ENCODE results near the gene TMPRSS9.
"Not testable (repeated sequence)": the region's sequence is repeated elsewhere in the genome, so short reads cannot be mapped to it uniquely, and the experiment has no call there.

TMPRSS9 gene

DNA sequence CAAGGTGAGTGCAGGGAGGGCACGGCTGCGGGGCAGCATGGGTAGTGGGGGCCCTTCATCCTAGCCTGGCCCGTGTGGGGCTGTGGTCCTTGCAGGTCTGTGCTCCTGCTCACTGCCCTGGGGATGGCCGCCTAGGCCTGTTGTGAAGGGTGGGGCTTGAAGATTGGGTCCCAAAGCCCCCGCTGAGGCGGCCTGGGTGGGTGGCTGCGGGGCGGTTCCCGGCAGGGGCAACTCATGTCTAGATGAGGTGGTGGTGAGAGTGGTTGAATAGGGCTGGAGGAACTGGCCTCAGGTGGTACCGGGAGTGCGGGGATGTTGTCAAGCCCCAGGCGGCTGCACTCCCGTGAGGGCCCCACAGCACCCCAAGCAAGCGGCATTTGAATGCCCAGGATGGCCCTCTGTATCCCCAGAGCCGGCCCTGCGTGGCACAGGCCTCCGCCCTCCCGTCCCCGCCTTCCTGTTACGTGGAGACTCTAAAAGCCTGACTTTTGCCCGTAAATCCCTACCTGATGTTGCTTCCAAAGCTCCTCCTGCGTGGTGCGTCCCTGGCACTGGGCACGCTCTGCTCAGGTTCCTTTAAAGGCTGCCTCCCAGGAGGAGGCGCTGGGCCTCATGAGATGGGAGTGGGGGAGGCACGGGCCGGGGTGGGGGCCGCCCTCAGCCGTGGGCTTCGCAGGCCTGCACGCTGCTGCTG, 16.6 kb upstream of the TMPRSS9 start:
- no peak for DNase-seq

- no peak for DNase-seq
These were observed 15.6 kb upstream of the TMPRSS9 start for GRCh38 chr19:2344381-2344870.

DNA sequence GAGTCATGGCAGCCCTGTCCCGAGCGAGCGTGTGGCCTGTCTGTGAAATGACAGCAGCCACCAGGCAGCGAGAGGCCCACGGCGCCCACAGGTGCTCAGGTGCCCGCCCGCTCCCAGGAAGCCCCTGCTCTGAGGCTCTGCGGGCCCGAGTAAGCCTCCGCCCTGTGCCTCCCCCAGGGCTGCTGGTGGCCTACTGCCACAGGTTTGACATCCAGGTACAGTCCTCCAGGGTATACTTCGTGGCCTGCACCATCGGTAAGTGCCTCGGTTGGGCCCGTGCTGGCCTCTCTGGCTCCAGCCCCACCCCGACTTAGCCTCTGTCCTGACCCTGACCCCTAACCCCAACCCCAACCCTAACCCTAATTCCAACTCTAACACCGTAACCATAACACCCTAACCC, 15.0 kb upstream of the TMPRSS9 start:
- DNase-seq: no peak

- no peak for DNase-seq
These were observed 14.0 kb upstream of the TMPRSS9 start for GRCh38 chr19:2345794-2346663.

DNA sequence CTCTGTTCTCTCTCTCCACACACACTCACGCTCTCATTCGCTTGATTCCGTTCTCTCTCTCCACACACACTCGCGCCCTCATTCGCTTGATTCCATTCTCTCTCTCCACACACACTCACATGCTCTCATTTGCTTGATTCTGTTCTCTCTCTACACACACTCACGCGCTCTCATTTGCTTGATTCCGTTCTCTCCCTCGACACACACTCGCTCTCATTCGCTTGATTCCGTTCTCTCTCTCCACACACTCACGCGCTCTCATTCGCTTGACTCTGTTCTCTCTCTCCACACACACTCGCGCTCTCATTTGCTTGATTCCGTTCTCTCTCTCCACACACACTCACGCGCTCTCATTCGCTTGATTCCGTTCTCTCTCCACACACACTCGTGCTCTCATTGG, 10.2 kb upstream of the TMPRSS9 start:
- not testable (repeated sequence) for DNase-seq

DNA sequence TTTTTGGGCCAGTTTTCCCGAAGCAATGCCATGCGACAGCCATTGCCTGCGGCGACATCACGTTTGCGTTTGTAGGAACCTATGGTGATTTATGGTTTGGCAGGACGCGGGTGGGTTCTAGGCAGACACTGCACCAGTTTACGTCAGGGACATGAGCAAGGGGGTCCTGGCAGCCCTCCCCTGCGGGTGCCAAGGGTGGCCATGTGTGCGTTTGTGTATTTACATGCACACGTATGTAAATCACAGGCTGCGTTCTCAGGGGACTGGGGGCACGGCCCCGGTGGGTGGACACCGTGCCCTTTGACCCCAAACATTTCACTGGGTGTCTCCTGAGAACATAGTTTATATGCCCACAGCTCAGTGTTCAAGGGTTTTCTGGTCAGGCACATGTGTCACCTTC, 9.4 kb upstream of the TMPRSS9 start:
- no peak for DNase-seq

GRCh38 chr19:2351591-2351990, 8.5 kb upstream of the TMPRSS9 start:
- DNase-seq: no peak

DNA sequence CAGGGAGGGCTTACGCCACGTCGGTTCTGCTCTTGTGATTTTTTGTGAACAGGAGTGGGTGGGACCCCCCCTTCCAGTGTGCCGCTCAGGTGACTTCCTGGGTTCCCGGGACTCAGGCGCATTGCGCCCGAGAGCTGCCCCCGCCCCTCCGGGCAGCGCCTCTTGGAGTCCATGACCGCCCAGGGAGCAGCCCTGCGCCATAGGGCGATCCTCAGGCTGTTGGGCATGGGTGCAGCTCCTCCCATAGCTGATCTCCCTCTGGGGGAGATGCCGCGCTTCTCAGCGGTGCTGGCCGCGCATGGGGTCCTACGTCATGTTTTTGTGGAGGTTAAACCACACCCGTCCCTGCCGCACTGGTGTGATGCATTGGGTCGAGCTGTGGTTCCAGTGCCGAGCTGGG, 7.9 kb upstream of the TMPRSS9 start:
- no peak for DNase-seq

GRCh38 chr19:2353159-2353886, 6.7 kb upstream of the TMPRSS9 start:
- DNase-seq: no peak

GRCh38 chr19:2353887-2354592, 6.0 kb upstream of the TMPRSS9 start:
- no peak for DNase-seq

DNA sequence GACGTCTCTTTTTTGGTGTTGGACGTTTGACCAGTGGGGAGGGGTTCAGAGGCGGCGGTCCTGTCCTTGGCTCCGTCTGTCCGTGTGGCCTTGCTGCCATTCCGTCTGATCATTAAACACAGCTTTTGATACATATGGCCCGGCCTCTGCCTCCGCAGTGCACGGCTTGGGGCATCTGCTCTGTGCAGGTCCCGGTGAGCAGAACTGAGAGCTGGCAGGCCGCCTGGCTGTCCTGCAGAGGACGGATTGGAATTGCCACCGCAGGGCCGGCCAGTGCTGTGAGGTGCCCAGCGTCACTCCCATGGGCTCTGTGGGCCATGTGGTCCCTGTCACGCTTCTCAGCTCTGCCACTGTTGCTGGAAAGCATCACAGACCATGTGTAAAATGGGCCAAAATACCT, 5.4 kb upstream of the TMPRSS9 start:
- DNase-seq: no peak

GRCh38 chr19:2355168-2356035, 4.7 kb upstream of the TMPRSS9 start:
- no peak for DNase-seq

- no peak for DNase-seq
These were observed 3.9 kb upstream of the TMPRSS9 start for GRCh38 chr19:2356036-2356646.

DNA sequence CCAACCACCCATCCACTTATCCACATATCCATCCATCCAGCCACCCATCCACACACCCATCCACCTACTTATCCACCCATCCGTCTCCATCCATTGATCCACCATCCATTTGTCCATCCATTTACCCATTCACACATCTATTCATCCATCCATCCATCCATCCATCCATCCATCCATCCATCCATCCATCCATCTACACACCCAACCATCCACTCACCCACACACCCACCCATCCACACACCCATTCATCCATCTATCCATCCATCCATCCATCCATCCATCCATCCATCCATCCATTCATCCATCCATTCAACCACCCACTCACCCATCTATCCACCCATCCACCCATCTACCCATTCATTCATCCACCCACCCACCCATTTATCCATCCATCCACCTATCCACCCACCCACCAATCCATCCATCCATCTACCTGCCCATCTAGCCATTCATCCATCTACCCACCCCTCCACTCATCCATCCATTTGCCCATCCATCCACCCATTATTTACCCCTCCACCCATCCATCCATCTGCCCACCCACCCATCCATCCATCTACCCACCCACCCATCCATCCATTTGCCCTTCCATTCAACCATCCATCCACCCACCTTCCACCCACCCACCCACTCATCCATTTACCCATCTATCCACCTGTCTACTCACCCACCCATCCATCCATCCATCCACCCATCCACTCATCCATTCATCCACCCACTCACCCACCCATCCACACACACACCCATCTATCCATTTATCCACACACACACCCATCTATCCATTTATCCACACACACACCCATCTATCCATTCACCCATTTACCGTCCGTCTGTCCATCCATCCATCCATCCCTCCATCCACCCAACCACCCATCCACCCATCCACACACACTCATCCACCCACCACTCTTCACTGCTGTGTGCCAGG, 2.5 kb upstream of the TMPRSS9 start:
- no peak for DNase-seq

DNA sequence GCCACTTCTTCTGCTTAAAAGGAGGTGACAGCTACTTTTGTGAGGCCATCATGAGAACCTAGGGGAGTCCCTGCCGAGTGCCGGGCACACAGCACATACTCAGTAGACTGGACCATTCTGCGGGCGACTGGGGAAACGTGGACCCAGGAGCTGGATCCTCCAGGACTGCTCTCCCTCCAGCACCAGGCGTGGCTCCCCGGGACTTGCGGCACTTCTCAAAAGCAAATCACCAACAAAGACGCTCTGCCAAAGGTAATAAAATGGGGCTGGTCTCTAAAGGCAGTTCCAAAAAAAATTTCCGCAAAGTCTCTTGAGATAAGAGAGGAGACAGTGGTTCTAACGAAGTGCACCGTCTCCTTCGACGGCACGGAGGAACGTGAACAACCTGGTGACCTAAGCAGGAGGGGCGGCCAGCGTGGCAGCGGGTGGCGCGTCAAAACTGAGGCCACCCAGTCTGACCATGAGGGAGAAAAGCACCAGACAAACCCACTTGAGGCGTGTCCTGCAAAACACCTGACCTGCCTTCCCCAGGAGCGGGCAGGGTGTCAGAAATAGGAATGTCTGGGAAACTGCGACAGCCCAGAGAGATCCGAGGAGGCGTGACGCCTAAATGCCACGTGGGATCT, 1.4 kb upstream of the TMPRSS9 start:
- DNase-seq: no peak

DNA sequence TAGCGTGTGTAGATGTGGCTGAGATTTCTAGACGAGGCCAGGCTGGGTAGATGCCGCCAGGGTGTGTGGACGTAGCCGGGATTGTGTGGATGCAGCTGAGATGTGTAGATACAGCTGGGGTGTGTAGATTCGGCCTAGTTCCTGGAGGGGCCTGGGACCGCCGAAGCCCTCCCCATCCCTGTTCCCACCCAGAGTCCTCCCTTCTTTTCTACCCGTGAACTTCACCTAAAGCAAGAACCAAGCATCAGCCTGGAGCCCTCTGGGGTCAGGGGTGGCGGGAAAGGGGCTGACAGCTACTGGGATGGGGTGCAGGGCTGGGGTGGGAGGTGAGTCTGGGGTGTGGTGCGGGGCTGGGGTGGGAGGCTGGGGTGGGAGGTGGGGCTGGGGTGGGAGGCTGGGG, 768 bp downstream of the TMPRSS9 start:
- no peak for DNase-seq

DNA sequence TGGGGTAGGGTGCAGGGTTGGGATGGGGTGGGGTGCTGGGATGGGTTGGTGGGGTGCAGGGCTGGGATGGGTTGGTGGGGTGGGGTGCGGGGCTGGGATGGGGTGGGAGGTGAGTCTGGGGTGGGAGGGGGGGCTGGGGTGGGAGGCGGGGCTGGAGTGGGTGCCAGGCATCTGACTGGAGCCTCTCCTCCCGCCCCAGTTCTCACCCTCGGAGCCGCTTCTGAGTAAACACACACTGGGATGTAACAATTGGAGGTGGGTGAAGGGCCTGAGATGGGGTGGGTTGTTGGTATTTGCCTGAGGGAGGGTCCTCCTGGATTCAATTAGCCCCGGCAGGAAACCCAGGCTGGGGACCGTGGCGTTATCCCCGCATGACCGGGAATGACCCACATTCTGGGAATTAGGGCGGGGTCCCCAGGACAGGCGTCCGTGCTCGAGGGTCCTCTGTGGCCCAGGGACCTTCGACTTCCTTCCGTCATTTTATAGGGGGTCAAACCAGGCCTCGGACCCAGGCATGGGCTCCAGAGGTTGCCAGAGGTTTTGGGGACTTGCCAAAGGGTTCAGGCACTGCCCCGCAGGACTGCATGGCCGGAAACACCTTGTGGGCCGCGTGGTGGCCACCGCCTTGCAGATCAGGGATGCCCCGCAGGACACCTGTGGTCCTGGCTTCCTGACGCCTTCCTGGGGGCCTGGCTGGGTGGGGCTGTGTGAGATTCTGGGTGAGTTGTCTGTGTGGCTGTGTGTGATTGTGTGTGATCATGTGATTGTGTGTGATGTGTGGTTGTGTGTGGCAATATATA, 1.4 kb downstream of the TMPRSS9 start:
- no peak for DNase-seq

DNA sequence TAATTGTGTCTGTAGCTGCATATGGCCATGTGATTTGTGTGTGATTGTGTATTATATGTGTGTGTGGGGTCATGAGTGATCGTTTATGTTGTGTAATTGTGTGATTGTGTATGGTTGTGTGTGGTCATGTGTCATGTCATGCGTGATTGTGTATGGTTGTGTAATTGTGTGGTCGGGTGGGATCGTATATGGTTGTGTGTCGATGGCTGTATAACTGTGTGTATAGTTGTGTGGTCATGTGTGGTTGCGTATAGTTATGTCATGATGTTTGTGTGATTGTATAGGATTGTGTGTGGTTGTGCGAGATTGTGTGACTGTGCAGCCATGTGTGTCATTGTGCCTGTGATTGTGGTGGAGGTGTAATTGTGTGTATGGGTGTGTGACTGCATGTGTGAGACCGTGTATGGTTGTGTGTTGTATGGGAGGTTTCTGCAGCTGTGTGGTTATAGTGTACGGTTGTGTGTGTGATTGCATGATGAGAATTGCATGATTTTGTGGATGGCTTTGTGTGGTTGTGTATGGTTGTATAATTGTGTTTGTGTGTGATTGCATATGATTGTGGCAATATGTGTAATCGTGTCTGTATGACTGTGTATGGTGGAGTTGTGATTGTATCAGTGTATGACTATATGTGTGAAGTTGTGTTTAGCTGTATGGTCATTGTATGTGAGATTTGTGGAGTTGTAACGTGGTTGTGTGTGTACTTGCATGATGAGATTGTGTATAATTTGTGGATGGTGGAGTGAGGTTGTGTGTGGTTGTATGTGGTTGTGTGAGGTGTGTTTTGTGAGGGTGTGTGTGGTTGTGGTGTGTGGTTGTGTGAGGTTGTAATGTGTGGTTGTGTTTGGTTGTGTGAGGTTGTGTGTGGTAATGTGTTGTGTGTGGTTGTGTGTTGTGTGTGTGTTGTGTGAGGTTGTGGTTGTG, 2.2 kb downstream of the TMPRSS9 start:
- no peak for DNase-seq
